Measurements from ENCODE around the gene UBTD2. TPM values are rescaled to one million over a fixed set of nuclear protein-coding genes. Genes with fewer than 3 reads are reported as not detected.

Gene UBTD2
- total RNA-seq, 2 donors from 2014 or later: 16.1 to 17.8 TPM

DNA sequence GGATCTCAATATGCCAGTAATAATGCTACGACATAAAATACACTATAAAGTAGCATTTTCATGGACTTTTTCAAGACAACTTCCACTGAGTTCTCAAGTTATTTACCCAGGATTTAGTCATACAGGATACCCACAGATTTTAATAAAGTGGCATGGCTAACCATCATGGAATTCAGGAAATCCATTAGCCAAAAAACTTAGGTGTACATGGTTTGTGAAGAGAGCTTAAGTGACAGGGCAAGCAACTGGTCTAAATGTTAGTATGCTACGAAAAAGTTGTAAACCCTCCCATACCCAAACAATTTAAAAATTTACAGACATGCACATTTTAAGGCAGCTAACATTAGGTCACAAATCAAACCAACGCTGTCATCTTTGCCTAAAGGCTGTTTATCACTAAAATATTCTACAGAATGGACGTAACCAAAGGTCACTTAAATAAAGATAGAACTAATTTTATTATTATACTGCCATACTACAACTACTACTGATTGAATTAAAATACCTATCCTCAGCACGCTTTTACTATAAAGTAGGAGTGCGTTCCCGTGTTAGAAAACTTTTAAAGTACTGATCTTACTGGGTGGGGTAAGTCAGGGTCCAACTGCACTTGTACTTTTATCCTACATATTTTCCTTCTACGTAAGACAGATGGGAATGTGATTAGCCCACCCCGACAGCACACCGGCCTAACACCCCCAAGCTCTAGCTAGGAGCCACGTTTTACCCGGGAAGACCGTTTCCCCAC lies 1.1 kb downstream of the UBTD2 start:
- Histone ChIP-seq H3K9me3 (no peaks in the 10 kb centered on the region), H3K4me1 (ENCODE audit: control insufficient read depth in 1 of 2, low read depth in 2 of 2) (peaks cover 3 to 22% of the 10 kb centered on the region in 2 donors), H3K27me3 (replicated peaks; ENCODE audit: insufficient read depth) (no peaks in the 10 kb centered on the region), H3K27ac (peak overlapping the region; percentile 82 to 95), H3K4me3 (peak overlapping the region; percentile 98), H3K36me3 (no peaks in the 10 kb centered on the region)
- TF ChIP-seq, protein P1, sequence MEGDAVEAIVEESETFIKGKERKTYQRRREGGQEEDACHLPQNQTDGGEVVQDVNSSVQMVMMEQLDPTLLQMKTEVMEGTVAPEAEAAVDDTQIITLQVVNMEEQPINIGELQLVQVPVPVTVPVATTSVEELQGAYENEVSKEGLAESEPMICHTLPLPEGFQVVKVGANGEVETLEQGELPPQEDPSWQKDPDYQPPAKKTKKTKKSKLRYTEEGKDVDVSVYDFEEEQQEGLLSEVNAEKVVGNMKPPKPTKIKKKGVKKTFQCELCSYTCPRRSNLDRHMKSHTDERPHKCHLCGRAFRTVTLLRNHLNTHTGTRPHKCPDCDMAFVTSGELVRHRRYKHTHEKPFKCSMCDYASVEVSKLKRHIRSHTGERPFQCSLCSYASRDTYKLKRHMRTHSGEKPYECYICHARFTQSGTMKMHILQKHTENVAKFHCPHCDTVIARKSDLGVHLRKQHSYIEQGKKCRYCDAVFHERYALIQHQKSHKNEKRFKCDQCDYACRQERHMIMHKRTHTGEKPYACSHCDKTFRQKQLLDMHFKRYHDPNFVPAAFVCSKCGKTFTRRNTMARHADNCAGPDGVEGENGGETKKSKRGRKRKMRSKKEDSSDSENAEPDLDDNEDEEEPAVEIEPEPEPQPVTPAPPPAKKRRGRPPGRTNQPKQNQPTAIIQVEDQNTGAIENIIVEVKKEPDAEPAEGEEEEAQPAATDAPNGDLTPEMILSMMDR (IDR thresholded peaks at IDR 0.05): no peak
- no peak for DNase-seq (ENCODE audit: low spot score)
- ATAC-seq (ENCODE audit: insufficient number of reproducible peaks, low FRiP score, low read depth): no peak

DNA sequence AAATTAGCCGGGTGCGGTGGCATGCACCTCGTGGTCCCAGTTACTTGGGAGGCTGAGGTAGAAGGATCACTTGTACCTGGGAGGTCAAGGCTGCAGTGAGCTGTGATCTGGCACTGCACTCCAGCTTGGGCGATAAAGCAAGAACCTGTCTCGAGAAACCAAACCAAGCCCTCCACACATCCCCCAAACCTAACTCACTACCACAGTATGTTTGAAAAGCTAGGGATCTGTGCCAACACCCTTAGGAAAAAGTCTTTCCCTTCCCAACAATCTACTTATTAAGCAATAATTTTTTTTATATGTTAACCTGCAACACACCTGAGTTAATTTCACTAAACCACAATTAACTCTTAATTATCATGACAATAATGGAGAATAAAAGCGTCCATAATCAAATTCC lies 2.2 kb downstream of the UBTD2 start:
- Histone ChIP-seq H3K36me3 (no peaks in the 10 kb centered on the region), H3K27ac (no peak overlapping the region), H3K27me3 (replicated peaks; ENCODE audit: insufficient read depth) (no peaks in the 10 kb centered on the region), H3K4me1 (ENCODE audit: control insufficient read depth in 1 of 2, low read depth in 2 of 2) (peaks cover 3 to 22% of the 10 kb centered on the region in 2 donors), H3K9me3 (no peaks in the 10 kb centered on the region), H3K4me3 (no peak overlapping the region)
- TF ChIP-seq, protein P1 (IDR thresholded peaks at IDR 0.05): no peak
- ATAC-seq (ENCODE audit: insufficient number of reproducible peaks, low FRiP score, low read depth) (no peak), DNase-seq (ENCODE audit: low spot score) (no peak)

DNA sequence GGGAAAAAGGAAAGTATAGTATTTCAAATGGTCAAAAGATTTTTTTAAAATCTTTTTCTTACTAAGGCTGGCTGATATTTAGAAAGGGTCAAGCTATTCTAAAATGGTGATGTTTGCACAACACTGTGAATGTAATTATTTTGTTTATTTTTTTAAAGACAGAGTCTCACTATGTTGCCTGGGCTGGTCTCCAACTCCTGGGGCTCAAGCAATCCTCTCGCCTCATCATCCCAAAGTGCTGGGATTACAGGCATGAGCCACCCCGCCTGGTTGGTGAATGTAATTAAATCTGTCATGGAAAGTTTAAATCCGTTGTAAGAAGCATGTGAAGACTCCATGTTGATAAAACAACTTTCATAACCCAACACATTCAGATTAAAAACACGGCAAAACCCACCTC lies 2.6 kb downstream of the UBTD2 start:
- no peak overlapping the region for H3K4me3 ChIP-seq
- no peaks in the 10 kb centered on the region for H3K36me3 ChIP-seq
- TF ChIP-seq, protein P1 (IDR thresholded peaks at IDR 0.05): no peak
- no peak overlapping the region for H3K27ac ChIP-seq
- no peaks in the 10 kb centered on the region for H3K9me3 ChIP-seq
- no peak for DNase-seq (ENCODE audit: low spot score)
- no peaks in the 10 kb centered on the region for H3K27me3 ChIP-seq (replicated peaks; ENCODE audit: insufficient read depth)
- no peak for ATAC-seq (ENCODE audit: insufficient number of reproducible peaks, low FRiP score, low read depth)
- peaks cover 3 to 22% of the 10 kb centered on the region in 2 donors for H3K4me1 ChIP-seq (ENCODE audit: control insufficient read depth in 1 of 2, low read depth in 2 of 2)

DNA sequence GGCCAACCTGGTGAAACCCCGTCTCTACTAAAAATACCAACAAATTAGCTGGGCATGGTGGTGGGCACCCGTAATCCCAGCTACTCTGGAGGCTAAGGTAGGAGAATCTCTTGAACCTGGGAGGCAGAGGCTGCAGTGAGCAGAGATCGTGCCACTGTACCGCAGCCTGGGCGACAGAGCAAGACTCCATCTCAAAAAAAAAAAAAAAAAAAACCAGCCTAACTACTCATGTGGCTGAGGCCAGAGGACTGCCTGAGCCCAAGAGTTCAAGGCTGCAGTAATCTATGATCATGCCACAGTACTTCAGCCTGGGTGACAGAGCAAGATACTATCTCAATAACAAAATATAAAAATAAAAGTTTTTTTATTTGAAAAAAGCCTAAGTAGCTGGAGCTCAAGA lies 3.2 kb downstream of the UBTD2 start:
- DNase-seq (ENCODE audit: low spot score) (no peak), ATAC-seq (ENCODE audit: insufficient number of reproducible peaks, low FRiP score, low read depth) (no peak)
- H3K27ac ChIP-seq: no peak overlapping the region
- H3K4me3 ChIP-seq: no peak overlapping the region
- no peaks in the 10 kb centered on the region for H3K27me3 ChIP-seq (replicated peaks; ENCODE audit: insufficient read depth)
- H3K9me3 ChIP-seq: no peaks in the 10 kb centered on the region
- no peaks in the 10 kb centered on the region for H3K36me3 ChIP-seq
- TF ChIP-seq, protein P1 (IDR thresholded peaks at IDR 0.05): no peak
- peaks cover 3 to 22% of the 10 kb centered on the region in 2 donors for H3K4me1 ChIP-seq (ENCODE audit: control insufficient read depth in 1 of 2, low read depth in 2 of 2)

DNA sequence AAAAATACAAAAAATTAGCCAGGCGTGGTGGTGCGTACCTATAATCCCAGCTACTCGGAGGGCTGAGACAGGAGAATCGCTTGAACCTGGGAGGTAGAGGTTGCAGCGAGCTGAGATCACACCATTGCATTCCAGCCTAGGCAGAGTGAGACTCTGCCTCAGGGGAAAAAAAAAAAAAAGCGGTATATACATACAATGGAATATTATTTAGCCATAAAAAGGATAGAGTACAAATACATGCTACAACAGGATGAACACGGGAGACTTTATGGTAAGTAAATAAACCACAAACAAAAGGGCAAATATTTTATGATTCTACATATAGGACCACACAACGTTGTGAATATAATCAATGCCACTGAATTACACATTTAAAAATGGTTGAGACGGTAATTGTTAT lies 5.2 kb downstream of the UBTD2 start:
- no peak overlapping the region for H3K4me3 ChIP-seq
- TF ChIP-seq, protein P1 (IDR thresholded peaks at IDR 0.05): no peak
- H3K27me3 ChIP-seq (replicated peaks; ENCODE audit: insufficient read depth): no peaks in the 10 kb centered on the region
- no peaks in the 10 kb centered on the region for H3K36me3 ChIP-seq
- H3K27ac ChIP-seq: no peak overlapping the region
- DNase-seq (ENCODE audit: low spot score): no peak
- H3K4me1 ChIP-seq (ENCODE audit: control insufficient read depth in 1 of 2, low read depth in 2 of 2): peaks cover 3 to 22% of the 10 kb centered on the region in 2 donors
- H3K9me3 ChIP-seq: no peaks in the 10 kb centered on the region
- ATAC-seq (ENCODE audit: insufficient number of reproducible peaks, low FRiP score, low read depth): no peak

All from thoracic aorta (tissue), 2 donors.